H9 (cell line): ENCODE data around the gene CALY. TPM values are rescaled to one million over a fixed set of nuclear protein-coding genes. Genes with fewer than 3 reads are reported as not detected.

ENCODE experiments used
- DNase-seq: peaks from one replicate; pipeline ENCODE4 v3.0.0-alpha.2; 2017
- H2AFZ ChIP-seq: one replicate; pipeline ENCODE4 v1.6.1; 2013; ENCODE audit warnings: mild to moderate bottlenecking, low read length, control low read depth, moderate library complexity
- H2AK5ac ChIP-seq: 2 replicates; pipeline ENCODE4 v1.6.1; 2013; ENCODE audit warnings: low read length, control low read depth, mixed read lengths; ENCODE audit not compliant: insufficient read length
- H2BK120ac ChIP-seq: one replicate; pipeline ENCODE4 v1.6.1; 2013; ENCODE audit warnings: low read depth, mild to moderate bottlenecking, low read length, control low read depth, inconsistent platforms; ENCODE audit not compliant: poor library complexity, severe bottlenecking
- H2BK12ac ChIP-seq: 2 replicates; pipeline ENCODE4 v1.6.1; 2013; ENCODE audit warnings: low read length, control low read depth, mixed read lengths, low read depth; ENCODE audit not compliant: insufficient read length
- H2BK15ac ChIP-seq: 2 replicates; pipeline ENCODE4 v1.6.1; 2013; ENCODE audit warnings: low read depth, low read length, control low read depth
- H2BK20ac ChIP-seq: one replicate; pipeline ENCODE4 v1.6.1; 2013; ENCODE audit warnings: low read depth, mild to moderate bottlenecking, low read length, control low read depth, inconsistent platforms; ENCODE audit not compliant: poor library complexity, severe bottlenecking
- H2BK5ac ChIP-seq: 2 replicates; pipeline ENCODE4 v1.6.1; 2013; ENCODE audit warnings: low read length, control low read depth, mixed read lengths; ENCODE audit not compliant: insufficient read length
- H3K14ac ChIP-seq: 2 replicates; pipeline ENCODE4 v1.6.1; 2013; ENCODE audit warnings: low read length, control low read depth; ENCODE audit not compliant: insufficient read depth
- H3K18ac ChIP-seq: 2 replicates; pipeline ENCODE4 v1.6.1; 2013; ENCODE audit warnings: low read depth, mild to moderate bottlenecking, mixed read lengths, low read length, control low read depth; ENCODE audit not compliant: insufficient read length
- H3K23ac ChIP-seq: 2 replicates; pipeline ENCODE4 v1.6.1; 2013; ENCODE audit warnings: low read length, control low read depth, mixed read lengths, low read depth; ENCODE audit not compliant: insufficient read length
- H3K23me2 ChIP-seq: 2 replicates; pipeline ENCODE4 v1.6.1; 2013; ENCODE audit warnings: low read depth, mild to moderate bottlenecking, mixed read lengths, low read length, control low read depth; ENCODE audit not compliant: insufficient read length, poor library complexity, severe bottlenecking
- H3K27ac ChIP-seq: 2 replicates; pipeline ENCODE4 v1.5.1; 2013; ENCODE audit warnings: low read length, control low read depth, mixed read lengths, low read depth; ENCODE audit not compliant: insufficient read length
- H3K27me3 ChIP-seq: 2 replicates; pipeline ENCODE4 v1.6.1; 2013; ENCODE audit warnings: low read length, control low read depth, inconsistent platforms; ENCODE audit not compliant: insufficient read depth
- H3K4ac ChIP-seq: 2 replicates; pipeline ENCODE4 v1.6.1; 2013; ENCODE audit warnings: low read depth, mild to moderate bottlenecking, control low read depth, inconsistent platforms, low read length, moderate library complexity
- H3K4me1 ChIP-seq: 2 replicates; pipeline ENCODE4 v1.6.1; 2013; ENCODE audit warnings: low read length, control low read depth, inconsistent platforms; ENCODE audit not compliant: insufficient read depth
- H3K4me2 ChIP-seq: 2 replicates; pipeline ENCODE4 v1.6.1; 2013; ENCODE audit warnings: low read length, control low read depth, mixed read lengths; ENCODE audit not compliant: insufficient read length, insufficient read depth
- H3K56ac ChIP-seq: 2 replicates; pipeline ENCODE4 v1.6.1; 2013; ENCODE audit warnings: low read depth, mild to moderate bottlenecking, mixed read lengths, low read length, control low read depth; ENCODE audit not compliant: insufficient read length
- H3K79me1 ChIP-seq: 2 replicates; pipeline ENCODE4 v1.6.1; 2013; ENCODE audit warnings: low read depth, mild to moderate bottlenecking, moderate library complexity, low read length, control low read depth, inconsistent platforms; ENCODE audit not compliant: insufficient read depth, poor library complexity, severe bottlenecking
- H3K79me2 ChIP-seq: 2 replicates; pipeline ENCODE4 v1.6.1; 2013; ENCODE audit warnings: low read length, control low read depth, inconsistent platforms; ENCODE audit not compliant: insufficient read depth
- H3K9ac ChIP-seq: 2 replicates; pipeline ENCODE4 v1.6.1; 2013; ENCODE audit warnings: low read length, control low read depth, mixed read lengths; ENCODE audit not compliant: insufficient read length; ENCODE audit errors: extremely low read depth
- H3K9me3 ChIP-seq: one replicate; pipeline ENCODE4 v1.6.1; 2013; ENCODE audit warnings: low read depth, low read length, inconsistent platforms; ENCODE audit not compliant: control insufficient read depth
- H3T11ph ChIP-seq: one replicate; pipeline ENCODE4 v1.6.1; 2013; ENCODE audit warnings: mild to moderate bottlenecking, low read length, control low read depth, inconsistent platforms
- H4K20me1 ChIP-seq: one replicate; pipeline ENCODE4 v1.6.1; 2013; ENCODE audit not compliant: control insufficient read depth, insufficient read length, insufficient read depth
- H4K5ac ChIP-seq: 2 replicates; pipeline ENCODE4 v1.6.1; 2013; ENCODE audit warnings: low read depth, mild to moderate bottlenecking, mixed read lengths, low read length, control low read depth; ENCODE audit not compliant: insufficient read length
- H4K8ac ChIP-seq: replicated peaks from 2 replicates; pipeline ENCODE4 v1.6.1; 2013; ENCODE audit warnings: low read length, control low read depth, mixed read lengths, low read depth; ENCODE audit not compliant: insufficient read length
- H4K91ac ChIP-seq: 2 replicates; pipeline ENCODE4 v1.6.1; 2013; ENCODE audit warnings: low read depth, mild to moderate bottlenecking, moderate library complexity, mixed read lengths, low read length, control low read depth; ENCODE audit not compliant: insufficient read length
- H3K27ac Mint-ChIP-seq, 3 experiments: 2 replicates in 2 of 3; 3 replicates in 1 of 3; pipeline ENCODE4 v1.8.0; 2020 to 2021; ENCODE audit warnings: mixed read lengths in 3 of 3, mild to moderate bottlenecking in 1 of 3, moderate library complexity in 1 of 3
- H3K27me3 Mint-ChIP-seq: 2 replicates; pipeline ENCODE4 v1.8.0; 2021; ENCODE audit warnings: low read depth, mild to moderate bottlenecking, moderate library complexity, mixed read lengths
- H3K36me3 Mint-ChIP-seq, 3 experiments: 2 replicates in 2 of 3; 3 replicates in 1 of 3; pipeline ENCODE4 v1.8.0; 2020 to 2021; ENCODE audit warnings: low read depth in 3 of 3, mixed read lengths in 3 of 3; ENCODE audit not compliant: insufficient read depth in 1 of 3
- H3K4me1 Mint-ChIP-seq, 2 experiments: 2 replicates each; pipeline ENCODE4 v1.8.0; 2020; ENCODE audit warnings: mixed read lengths in 2 of 2
- H3K4me3 Mint-ChIP-seq, 2 experiments: 2 replicates in 1 of 2; 3 replicates in 1 of 2; pipeline ENCODE4 v1.8.0; 2020 to 2021; ENCODE audit warnings: mild to moderate bottlenecking in 2 of 2, mixed read lengths in 2 of 2, moderate library complexity in 1 of 2
- H3K9me3 Mint-ChIP-seq, 2 experiments: 2 replicates in 1 of 2; 3 replicates in 1 of 2; pipeline ENCODE4 v1.8.0; 2020; ENCODE audit warnings: mild to moderate bottlenecking in 2 of 2, mixed read lengths in 2 of 2, moderate library complexity in 1 of 2
- WGBS: extraction: QIAGEN DNeasy Blood & Tissue Kit; methylation state at CpG from one replicate; pipeline ENCODE4 v1.1.7; 2013; ENCODE audit warnings: missing lambda C conversion rate, low lambda C conversion rate, mixed read lengths; ENCODE audit not compliant: insufficient read length; ENCODE audit errors: extremely low coverage; 5-methylcytosine and 5-hydroxymethylcytosine counted together
- total RNA-seq: library from RNA; stranded (reverse); gene quantifications from 2 replicates; pipeline ENCODE4 v1.2.1, GENCODE V29; 2021
- TF ChIP-seq, protein P1 (sequence below): fragments of 200-600 bp; sonication (generic); conservative IDR thresholded peaks from 3 replicates; pipeline ENCODE4 v1.8.0; 2021; ENCODE audit warnings: antibody characterized with exemption, mild to moderate bottlenecking

CALY gene
- total RNA-seq, 1 experiment from 2014 or later = 2.9 TPM

DNA sequence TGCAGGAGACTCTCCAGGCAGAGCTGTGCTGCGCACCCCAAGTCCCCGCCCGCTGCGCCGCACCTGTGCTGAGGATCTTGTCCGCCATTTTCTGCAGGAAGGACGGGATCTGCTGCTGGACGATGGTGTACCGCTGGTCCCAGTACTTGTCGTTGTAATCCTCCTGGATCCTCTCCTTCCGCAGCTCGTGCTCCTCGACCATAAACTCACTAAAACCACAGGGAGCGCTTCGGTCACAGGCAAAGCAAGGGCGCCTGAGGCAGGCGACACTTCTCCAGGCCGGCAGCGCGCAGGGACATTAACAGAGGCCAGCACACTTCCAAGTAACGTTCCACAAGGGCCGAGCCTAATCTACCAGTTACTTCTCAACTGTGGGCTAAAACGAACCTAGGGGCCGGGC lies 46.9 kb downstream of the CALY start:
- no peak overlapping the region for H3K18ac ChIP-seq
- H3K27ac ChIP-seq = no peak overlapping the region
- H2BK120ac ChIP-seq = no peak overlapping the region
- Mint-ChIP-seq H3K27me3 (no peaks in the 10 kb centered on the region), H3K4me1 (no peaks in the 10 kb centered on the region), H3K36me3 (peaks cover 19 to 74% (median 68%) of the 10 kb centered on the region in 3 experiments; a peak in 6 of 7 replicates), H3K27ac (0 out of 7 replicates have a peak overlapping the region, but pooled peaks of 1 of the 3 experiments have one; percentile 65), H3K9me3 (no peaks in the 10 kb centered on the region), H3K4me3 (no peak overlapping the region)
- H3K23ac ChIP-seq = no peak overlapping the region
- no peak overlapping the region for H3K9ac ChIP-seq
- no peak overlapping the region for H3K4ac ChIP-seq
- H3K79me1 ChIP-seq = no peaks in the 10 kb centered on the region
- no peak overlapping the region for H3K14ac ChIP-seq
- no peaks in the 10 kb centered on the region for H3K79me2 ChIP-seq
- H4K8ac ChIP-seq = no peak overlapping the region
- no peak overlapping the region for H4K5ac ChIP-seq
- TF ChIP-seq, protein P1, sequence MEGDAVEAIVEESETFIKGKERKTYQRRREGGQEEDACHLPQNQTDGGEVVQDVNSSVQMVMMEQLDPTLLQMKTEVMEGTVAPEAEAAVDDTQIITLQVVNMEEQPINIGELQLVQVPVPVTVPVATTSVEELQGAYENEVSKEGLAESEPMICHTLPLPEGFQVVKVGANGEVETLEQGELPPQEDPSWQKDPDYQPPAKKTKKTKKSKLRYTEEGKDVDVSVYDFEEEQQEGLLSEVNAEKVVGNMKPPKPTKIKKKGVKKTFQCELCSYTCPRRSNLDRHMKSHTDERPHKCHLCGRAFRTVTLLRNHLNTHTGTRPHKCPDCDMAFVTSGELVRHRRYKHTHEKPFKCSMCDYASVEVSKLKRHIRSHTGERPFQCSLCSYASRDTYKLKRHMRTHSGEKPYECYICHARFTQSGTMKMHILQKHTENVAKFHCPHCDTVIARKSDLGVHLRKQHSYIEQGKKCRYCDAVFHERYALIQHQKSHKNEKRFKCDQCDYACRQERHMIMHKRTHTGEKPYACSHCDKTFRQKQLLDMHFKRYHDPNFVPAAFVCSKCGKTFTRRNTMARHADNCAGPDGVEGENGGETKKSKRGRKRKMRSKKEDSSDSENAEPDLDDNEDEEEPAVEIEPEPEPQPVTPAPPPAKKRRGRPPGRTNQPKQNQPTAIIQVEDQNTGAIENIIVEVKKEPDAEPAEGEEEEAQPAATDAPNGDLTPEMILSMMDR = no peak
- H3T11ph ChIP-seq = no peak overlapping the region
- no peak overlapping the region for H2AFZ ChIP-seq
- no peaks in the 10 kb centered on the region for H4K20me1 ChIP-seq
- H2AK5ac ChIP-seq = no peak overlapping the region
- no peak overlapping the region for H4K91ac ChIP-seq
- no peak overlapping the region for H3K56ac ChIP-seq
- WGBS = no CpG with 5 or more reads among the region's 24 CpGs
- H3K4me1 ChIP-seq = no peaks in the 10 kb centered on the region
- H3K9me3 ChIP-seq = no peaks in the 10 kb centered on the region
- DNase-seq = no peak
- H2BK15ac ChIP-seq = no peak overlapping the region
- H3K4me2 ChIP-seq = no peak overlapping the region
- no peak overlapping the region for H2BK12ac ChIP-seq
- H2BK20ac ChIP-seq = no peak overlapping the region
- no peaks in the 10 kb centered on the region for H3K23me2 ChIP-seq
- no peaks in the 10 kb centered on the region for H3K27me3 ChIP-seq
- H2BK5ac ChIP-seq = no peak overlapping the region
